HG03097 (cell line): ENCODE measurements around the gene DOK7.

ENCODE experiments used
- ATAC-seq: cut with Tn5 transposase; IDR thresholded peaks from one replicate; pipeline ENCODE4 v1.9.1; 2021; ENCODE audit not compliant: unreplicated experiment, low FRiP score

DOK7 gene

DNA sequence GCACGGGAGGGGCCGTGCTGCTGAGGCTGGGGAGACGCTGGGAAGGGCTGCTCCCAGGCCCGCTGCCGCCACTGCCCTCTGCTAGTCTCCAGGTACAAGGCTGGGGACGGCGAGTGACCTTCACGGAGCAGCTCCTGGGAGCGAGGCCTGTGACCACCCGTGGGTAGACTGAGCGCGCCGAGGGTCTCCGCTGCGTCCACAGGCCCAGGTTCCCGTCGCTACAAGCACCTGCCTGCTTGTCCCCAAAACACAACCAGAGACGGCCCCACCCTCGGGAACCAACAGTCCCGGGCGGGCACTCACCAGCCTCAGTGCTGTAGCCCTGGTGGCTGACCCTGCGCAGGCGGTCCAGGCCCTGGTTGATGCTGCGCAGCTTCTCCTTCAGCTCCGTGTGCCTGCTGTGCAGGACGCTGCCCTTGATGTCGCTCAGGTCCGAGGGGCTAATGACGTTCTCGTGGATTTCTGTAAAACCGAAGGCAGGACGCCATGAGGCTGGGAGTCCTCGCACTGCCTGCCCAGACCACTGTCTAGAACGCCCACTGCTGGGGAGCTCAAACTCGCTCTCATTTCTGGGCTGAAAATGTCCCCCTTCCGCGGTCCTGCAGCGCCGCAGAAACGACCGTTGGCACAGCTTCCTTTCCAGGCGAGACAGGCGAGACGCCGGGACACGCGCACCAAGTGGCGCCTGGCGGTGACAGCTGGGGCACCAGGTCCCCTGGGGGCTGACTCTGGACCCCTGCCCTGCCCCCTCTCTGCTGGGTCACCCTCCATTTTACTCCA lies 54.8 kb downstream of the DOK7 start:
- no peak for ATAC-seq

DNA sequence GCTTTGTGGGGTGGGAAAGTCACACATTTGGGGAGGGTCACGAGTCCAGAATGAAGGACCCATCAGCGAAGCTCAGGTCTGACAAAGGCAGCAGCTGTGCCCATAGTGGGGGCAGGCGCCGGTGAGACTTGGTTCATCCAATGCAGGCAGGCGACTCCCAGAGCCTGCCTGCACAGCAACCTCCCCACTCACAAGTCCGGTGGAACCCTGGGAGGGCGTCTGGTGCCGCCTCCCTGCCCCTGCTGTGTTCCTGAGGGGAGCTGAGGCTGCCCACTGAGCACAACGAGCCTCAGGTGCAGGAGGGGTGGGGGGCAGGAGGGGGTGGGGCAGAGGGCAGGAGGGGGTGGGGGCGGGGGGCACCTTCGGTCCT lies 55.4 kb downstream of the DOK7 start:
- no peak for ATAC-seq

DNA sequence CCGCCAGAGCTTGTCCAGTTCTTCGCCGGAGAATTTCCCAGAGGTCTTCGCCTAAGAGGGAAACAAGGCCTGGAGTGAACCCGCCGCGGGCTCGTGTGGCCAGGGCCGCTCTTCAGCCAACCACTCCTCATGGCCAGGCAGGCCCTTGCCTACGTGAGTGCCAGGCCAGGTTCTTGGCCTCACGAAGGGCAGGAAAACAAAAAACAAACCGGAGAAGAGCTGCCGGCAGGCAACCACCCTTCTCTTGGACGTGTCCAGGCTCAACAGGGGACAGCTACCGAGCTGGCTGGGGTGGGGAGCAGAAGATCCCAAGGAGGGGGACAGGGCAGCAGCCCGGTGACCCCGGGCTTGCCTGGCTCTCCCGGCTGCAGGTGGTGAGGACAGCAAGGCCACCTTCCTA lies 55.8 kb downstream of the DOK7 start:
- no peak for ATAC-seq

DNA sequence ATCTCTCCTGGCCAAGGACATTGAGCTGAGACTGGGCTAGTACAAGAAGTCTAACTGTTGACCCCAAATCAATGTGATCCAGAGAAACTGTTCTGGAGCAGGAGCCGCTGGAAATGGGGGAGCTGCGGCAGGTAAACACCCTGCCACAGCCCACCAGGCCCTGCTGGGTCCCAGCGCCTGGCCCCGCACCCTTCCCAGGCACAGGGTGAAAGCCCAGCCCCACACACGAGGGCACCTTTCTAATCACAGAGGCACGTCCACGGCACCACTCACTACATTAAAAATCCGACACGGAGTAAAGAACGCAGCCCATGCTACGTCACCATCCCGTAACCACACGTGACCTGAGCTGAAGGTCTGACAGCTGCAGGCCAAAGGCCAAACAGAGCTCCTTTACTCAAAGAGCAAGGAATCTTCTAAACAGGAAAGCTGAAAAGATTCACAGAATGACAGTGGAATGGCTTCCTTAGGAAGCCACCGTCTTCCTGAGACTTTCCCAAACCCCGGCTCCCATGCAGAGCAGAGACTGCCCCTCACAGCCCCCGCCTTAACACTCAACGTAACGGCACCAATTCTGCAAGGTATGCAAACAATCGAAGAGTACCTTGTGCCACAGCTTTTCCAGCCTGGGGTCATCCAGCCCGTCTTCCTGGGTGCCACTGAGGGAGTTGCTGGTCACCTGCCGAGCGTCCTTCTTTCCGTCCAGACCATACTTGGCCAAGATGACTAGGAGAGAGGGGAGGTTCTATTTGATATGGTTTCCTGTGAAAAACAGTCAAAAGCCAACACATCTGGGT lies 56.6 kb downstream of the DOK7 start:
- no peak for ATAC-seq

DNA sequence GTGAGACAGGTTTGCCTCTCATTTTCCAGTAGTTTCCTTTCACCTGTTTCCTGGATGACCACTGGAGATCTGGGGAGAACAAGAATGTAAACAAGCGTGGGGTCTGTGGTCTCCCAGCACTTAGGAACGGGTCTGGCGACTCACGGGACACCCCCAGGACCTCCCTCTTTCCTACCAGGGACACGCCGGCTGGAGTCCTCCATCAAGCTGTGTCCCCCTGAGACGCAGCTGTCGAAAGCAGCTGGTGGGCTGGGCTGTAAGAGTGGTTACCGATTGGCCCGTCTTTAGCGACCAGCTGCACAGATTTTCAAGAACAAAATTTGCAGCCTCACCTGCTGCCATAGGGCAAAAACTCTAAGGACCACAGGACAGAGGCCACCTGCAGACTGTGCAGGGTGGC lies 57.2 kb downstream of the DOK7 start:
- no peak for ATAC-seq

DNA sequence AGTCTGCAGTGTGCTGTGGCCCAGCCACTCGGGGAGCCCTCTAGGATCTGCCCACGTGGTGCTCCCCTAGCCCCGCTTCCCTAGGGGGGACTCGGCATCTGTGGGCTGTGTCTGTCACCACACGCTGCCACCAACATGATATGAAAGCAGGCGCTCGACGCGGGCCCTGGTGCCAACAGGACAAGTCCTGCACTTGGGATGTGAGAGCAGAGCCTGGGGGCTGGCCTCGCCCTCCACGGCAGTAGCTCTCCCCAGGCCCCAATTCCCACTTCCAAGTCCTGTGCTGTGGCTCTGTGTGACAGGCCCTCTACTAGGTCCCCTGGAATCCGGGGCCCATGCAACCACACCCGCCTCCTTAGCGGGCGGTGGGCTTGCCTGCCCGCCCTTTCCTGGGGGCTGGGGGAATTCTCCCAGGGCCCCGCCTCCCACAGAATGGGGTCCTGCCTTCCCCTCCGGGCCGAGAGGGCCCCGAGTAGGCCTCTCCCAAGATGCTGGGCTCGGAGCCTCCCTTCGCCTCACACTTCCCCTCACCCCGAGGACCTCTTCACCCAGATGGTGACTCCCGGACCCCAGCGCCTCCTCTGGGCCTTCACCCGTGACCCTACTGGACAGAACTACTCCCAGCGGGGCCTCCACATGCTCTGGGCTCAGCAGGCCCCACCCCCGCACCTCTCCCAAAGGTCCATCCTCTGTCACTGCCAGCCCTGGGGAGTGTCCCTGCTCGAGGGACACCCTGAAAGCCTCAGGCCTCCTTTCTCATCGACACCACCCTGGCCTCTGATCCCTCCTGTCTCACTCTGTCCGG lies 57.9 kb downstream of the DOK7 start:
- ATAC-seq, result no peak

DNA sequence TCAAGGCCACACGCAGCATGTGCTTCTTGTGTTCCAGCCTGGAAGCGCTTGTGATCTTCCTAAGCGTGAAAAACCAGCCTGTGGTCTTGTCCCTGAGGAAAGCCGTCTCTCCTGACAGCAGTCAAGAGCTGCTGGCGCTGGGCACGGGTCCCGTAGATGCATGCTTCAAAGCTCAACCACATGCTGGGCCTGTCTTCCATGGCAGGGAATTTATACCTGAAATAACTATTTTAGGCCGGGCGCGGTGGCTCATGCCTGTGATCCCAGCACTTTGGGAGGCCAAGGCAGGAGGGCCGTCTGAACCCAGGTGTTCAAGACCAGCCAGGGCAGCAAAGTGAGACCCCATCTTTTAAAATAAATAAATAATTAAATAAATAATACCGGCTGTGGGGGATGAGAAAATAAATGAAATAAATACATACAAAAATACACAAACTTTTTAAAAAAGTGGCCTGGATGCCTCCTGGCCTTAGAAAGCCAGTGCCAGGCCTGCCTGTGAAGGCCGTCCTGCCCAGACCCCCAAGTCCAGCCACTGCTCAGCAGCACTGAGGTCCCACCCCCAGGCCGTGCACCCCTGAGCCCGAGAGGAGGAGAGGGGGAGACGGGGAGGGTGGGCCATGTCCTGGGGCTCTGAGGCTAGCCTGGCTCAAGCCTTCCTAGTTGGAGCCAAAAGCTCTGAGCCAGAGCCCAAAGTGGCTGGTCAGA lies 58.7 kb downstream of the DOK7 start:
- ATAC-seq, result no peak

DNA sequence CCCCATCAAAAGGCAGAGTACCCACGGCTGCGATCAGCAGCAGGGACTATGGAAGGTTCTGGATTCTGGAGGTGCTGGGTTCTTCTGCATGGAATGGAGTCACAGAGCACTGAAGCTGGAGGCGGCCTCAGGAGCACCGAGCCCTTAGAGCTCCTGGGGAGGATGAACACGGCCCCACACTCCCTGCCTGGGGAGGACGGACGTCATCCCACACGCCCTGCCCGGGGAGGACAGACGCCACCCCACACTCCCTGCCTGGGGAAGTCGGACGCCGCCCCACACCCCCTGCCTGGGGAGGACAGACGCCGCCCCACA lies 59.2 kb downstream of the DOK7 start:
- no peak for ATAC-seq

DNA sequence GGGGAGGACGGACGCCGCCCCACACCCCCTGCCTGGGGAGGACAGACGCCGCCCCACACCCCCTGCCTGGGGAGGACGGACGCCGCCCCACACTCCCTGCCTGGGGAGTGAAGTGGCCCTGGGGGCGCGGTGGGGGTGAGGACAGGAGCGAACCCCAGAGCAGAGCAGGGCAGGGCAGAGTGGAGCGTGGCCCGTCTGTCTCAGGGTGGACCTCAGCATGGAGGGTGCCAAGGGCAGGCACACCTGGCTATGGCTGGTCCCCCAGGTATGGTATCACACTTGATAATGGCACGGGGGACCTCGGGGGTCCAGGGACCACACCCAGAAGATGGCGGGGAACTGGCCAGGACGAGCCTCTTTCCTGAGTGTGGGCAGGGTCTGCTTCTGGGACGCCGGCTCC lies 59.5 kb downstream of the DOK7 start:
- no peak for ATAC-seq

DNA sequence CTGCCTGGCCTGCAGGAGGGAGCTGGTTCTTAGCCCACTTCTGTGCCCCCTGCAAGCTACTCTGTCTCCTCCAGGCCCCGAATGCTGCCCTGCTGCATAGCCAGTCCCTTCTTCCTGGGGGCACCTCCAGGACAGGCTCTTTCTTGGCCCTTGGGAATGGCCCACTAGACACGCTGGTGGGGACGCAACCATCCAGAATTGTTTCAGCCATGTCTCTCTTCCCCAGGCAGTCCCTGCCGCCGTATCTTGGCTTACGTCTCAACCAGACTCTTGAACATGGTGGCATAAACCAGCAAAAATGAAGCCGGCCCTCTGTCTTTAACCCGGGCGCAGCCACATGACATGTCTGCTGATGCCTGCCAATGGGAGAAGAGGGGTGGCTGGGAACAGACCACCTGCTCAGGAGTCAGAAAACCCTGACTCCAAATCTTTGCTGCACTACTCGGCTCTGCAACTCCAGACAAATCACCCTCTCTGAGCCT lies 60.1 kb downstream of the DOK7 start:
- no peak for ATAC-seq

DNA sequence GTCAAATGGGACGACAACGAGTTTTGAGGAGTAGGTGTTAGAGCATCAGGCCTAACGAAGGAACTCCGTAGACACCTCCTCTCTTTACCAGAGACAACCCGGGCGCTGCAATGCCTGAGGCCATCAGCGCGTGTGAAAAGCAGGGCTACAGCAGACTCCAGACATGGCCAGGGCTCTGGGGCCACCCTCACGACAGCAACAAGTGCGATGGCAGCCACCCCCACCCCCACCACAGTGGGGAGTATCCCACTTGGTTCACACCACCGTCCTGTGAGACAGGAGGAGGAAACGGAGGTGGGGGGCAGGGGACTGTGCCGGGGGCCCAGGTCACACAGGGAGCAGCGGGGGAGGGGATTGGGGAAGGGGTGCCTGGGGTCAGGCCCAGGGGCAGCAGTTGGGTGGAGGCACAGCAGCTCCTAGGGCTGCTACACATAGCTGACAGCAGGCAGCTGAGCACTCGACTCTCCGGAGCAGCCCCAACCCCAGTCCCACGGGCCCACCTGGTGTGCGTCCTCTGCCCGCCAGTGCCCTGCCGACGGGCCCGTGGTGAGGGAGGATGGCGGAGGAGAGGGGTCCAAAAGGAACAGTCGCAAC lies 60.6 kb downstream of the DOK7 start:
- no peak for ATAC-seq

DNA sequence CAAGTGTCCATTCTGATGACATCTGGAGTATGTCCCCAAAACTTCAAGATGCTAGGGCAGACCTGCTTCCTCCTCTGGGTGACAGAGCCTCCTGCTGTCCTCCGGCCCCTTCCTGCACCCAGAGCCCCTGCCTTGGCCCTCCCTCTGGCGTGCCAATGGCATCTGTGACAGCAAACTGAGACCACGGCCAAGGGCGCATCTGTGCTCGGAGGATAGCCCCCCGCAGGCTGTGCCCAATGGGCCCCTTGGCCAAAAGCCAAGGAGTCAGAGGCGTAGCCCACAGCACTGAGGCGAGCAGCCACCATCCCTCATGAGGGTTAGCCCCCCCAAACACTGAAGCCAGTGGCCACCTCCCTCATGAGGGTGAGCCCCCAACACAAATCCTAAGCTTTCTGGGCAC lies 61.2 kb downstream of the DOK7 start:
- ATAC-seq, result no peak

DNA sequence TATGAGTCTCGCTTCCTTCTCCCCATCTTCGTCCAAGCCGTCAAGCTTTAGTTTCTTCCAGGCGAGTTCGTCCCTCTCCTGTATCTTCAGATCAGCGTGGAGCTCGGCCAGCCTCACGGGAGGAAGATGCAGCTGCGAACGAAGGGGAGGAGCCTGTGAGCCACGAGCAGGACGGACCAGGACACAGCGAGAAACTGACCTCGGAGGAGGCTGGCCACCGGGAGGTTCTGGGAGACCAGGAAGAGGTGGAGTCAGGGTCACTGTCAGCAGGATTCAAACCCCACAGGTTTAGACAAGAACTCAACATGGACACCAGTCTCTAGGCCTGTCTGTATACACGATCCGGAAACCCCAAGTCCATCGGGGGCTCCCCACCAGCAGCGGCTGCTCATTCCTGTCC lies 61.8 kb downstream of the DOK7 start:
- ATAC-seq, result no peak

DNA sequence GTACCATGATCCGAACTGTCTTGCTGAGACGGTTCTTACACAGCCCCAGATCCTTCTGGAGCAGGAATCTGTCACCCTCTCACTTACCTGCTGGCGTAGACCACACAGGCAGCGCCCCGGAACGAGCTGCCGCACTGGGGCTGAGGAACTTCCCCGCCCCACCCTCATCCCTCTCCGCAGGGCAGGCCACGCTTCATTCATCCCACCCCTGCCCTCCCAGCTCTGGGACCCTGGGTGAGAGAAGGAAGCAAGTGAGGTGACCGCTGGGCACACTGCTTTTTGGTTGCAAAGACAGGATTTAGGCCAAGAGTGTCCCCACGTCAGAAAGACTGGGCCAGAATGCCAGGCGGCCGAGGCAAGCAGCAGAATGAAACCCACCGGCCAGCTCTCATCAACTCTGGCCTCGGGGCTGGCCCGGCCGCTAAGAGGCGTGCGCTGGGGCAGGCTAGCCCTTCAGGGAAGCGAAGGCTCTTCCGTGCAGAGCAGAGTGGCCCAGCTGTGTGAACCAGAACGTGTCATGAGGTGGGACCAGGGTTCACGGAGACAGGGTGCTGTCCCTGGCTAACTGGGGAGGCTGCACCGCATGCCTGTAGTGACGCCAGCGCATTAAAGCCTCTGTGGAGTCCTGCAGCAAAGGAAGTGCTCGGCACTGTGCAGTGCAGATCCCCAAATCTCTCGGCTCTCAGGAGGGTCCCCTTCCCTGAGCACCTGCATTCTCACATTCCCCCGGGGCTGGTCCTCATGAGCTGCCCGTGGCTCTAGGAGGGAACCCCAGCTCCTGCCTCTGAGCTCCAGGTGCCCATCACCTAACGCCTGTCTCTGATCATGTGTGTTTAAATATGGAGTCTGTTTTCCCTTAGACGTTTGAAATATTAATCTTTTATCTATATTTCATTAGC lies 62.7 kb downstream of the DOK7 start:
- ATAC-seq, result no peak

DNA sequence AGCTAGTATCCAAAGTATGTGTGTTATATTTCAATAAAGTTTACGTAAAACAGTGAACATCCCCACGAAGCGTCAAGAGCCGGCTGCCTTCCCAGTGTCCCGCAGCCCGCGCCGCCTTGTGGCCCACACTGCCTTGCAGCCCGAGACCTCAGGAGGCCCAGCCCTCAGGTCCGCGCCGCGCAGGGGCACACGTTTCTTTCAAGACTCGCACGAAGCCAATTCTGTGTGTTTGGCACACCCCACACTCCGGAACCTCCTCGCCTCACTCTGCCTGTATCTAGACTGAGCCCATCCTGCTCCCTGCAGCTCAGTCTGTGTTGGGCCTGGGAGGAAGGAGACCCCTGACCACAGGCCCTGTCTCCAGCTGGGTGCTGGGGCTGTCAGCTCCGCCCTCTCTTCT lies 63.4 kb downstream of the DOK7 start:
- ATAC-seq, result no peak

DNA sequence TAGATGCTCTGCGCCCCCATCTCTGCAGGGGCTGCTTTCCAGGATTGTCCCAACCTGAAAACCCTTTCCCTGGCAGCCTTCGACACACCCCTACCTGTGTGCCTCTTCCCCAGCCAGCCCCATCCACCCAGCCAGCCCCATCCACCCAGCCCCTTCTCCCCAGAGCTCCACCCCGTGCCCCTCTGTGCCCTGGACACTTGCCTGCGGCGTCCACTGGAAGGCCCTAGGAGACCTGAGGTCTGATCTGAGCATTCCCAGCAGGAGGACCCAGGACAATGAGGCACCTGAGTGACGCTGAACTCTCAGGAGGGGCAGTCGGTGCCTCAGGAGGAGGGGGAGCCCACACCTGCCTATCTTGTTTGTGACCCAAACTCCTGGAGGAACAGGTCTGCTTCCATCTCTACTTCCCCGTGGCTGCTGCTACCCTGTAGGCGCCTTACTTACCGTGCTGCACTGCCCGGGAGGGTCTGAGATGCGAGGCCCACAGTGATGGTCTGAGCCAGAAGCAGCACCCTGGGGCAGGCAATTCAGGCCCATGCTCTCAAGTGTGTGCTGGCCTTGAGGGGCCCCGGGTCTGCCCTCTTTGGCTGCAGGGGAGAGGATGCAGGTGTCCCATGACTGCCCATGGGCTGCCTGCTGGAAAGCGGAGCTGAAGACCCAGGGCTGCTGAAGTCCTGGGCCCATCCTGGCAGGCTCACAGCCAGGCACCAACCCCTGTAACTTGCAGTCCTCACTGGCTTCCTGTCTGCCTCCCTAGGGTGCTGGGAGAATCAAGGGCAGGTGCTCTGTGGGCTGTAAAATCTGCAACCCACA lies 64.2 kb downstream of the DOK7 start:
- ATAC-seq, result no peak

DNA sequence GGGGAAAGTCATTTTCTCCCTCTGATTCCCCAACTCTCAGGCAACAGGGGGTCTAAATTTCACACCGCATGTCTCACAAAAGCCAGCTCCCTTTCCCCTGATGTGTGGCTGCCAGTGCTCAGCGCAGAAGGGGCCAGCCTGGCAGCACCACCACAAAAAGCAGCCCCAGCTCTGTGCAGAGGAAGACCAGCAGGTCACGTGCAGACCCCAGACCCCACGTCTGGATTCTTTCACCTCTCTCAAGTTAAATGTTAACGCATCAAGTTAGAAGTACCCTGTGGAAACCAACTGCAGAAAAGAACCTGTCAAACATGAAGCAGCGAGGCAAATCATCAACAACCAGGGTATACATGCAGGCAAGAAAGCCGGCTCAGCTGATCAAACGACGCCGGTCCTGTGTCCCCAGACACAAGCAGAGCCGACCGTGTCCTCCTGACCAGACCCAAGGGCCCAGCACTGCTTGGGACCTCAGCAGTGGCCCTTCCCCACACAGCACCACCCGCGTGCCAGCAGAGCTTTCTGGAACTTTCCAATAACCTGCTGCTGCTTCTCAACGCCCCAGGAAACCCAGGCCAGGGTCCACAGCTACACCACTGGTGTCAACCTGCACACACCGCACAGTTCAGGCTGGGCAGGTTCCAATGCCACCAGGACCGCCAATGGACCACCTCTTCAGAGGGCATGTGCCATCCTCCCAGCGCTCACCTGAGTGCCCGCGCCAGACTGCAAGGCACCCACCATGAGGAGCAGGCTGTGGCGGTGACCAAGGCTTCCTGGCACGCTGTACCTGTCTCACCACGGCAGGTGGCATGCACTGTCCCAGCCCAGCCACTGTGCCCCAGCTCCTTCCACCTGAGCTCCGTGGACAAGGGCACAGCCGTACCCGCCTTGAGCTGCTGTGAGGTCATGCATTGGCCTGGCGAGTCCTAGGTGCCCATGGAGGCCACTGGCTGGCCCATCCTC lies 65.1 kb downstream of the DOK7 start:
- no peak for ATAC-seq

DNA sequence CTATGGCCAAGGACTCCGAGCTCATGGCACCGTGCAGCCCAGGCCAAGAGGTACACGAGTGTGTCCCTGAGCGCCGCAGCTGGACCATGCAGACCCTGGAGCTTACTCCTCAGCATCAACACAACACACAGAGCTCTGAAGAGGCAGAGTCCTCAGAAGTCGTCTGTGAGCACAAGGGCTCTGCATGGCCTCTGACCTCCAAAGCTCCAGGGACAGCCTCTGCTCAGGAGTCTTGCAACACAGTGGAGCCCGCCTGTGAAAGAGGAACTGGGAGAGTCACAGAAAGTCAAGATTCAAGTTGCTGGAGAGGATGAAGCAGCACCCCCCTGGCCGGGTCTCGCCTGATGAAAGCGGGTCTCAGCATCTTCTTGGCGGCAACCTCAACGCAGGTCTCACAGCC lies 66.3 kb downstream of the DOK7 start:
- no peak for ATAC-seq
